Vagina (tissue), 2 donors: ENCODE measurements around the gene PLEKHJ1.

Source experiments
- CTCF ChIP-seq, 3 experiments: fragments of 450-650 bp in 2 of 3; fragments of 200-600 bp in 1 of 3; sonication (generic) in 1 of 3; IDR thresholded peaks; one replicate each; pipeline ENCODE4 v1.5.1; 2017 to 2019; ENCODE audit warnings: antibody characterized with exemption in 3 of 3, mild to moderate bottlenecking in 2 of 3, moderate library complexity in 2 of 3
- POLR2A ChIP-seq, 2 donors: fragments of 450-650 bp; IDR thresholded peaks; one replicate each; pipeline ENCODE4 v1.6.1; 2017; ENCODE audit warnings: antibody characterized with exemption in 2 of 2, mild to moderate bottlenecking in 2 of 2, moderate library complexity in 2 of 2
- POLR2AphosphoS5 ChIP-seq, 2 donors: sonication (generic); formaldehyde crosslinking; IDR thresholded peaks; one replicate each; pipeline ENCODE4 v1.9.0; 2017; ENCODE audit warnings: antibody characterized with exemption in 2 of 2, mild to moderate bottlenecking in 2 of 2, low read depth in 1 of 2; ENCODE audit not compliant: insufficient read depth in 1 of 2

- TF ChIP-seq CTCF (IDR thresholded peaks at IDR 0.05) (no peak), POLR2AphosphoS5 (IDR thresholded peaks at IDR 0.05; ENCODE audit: insufficient read depth in 1 of 2, low read depth in 1 of 2) (no peak), POLR2A (IDR thresholded peaks at IDR 0.05) (no peak)
Observed at GRCh38 chr19:2199215-2199614, 36.9 kb downstream of the PLEKHJ1 start.
